NB4 (cell line): ENCODE results near the gene PRMT9.

Experiments used
- CTCF ChIP-seq: IDR thresholded peaks from one replicate; pipeline ENCODE4 v1.5.1; 2012; ENCODE audit warnings: low read depth, low read length
- MAX ChIP-seq: IDR thresholded peaks from 2 replicates; pipeline ENCODE4 v1.6.1; 2011; ENCODE audit warnings: low read depth, low read length
- MYC ChIP-seq: IDR thresholded peaks from 2 replicates; pipeline ENCODE4 v1.6.1; 2011; ENCODE audit warnings: low read depth, low read length
- POLR2A ChIP-seq: IDR thresholded peaks from 2 replicates; pipeline ENCODE4 v1.6.1; 2011; ENCODE audit warnings: mild to moderate bottlenecking; ENCODE audit not compliant: insufficient read length; ENCODE audit errors: extremely low read depth

- TF ChIP-seq CTCF (no peak), POLR2A (no peak), MAX (no peak), MYC (no peak)
Measured at GRCh38 chr4:147644471-147644870, 39.5 kb downstream of the PRMT9 start.
